HepG2 (cell line): Measurements from ENCODE around the gene MEX3A. TPM values are rescaled to one million over a fixed set of nuclear protein-coding genes. Genes with fewer than 3 reads are reported as not detected.

ENCODE experiments used
- ATAC-seq: fragments of 200-7000 bp; cut with Tn5 transposase; 3 replicates; pipeline ENCODE4 v1.9.1; 2020; ENCODE audit warnings: mild to moderate bottlenecking, moderate library complexity
- BruUV-seq: library from RNA; stranded (reverse); fragments of 400-500 nt; replicated peaks from 2 replicates; lab custom pipeline; 2021; lab: Mats Ljungman, UMichigan
- CTCF ChIA-PET: fragments of 300-600 bp; formaldehyde crosslinking; extraction: SDS; loops from one replicate; lab custom pipeline; 2021; ENCODE audit warnings: low total read pairs, inconsistent platforms, low intra/inter-chr PET ratio; lab: Yijun Ruan, JAX
- POLR2A ChIA-PET: fragments of 350-600 bp; sonication (Branson Sonifier 250); formaldehyde crosslinking; loops from one replicate; lab custom pipeline; 2020; ENCODE audit warnings: antibody characterized with exemption, inconsistent platforms; lab: Yijun Ruan, JAX
- DNase-seq: peaks from one replicate; pipeline ENCODE4 v3.0.0-alpha.2; 2015; ENCODE audit warnings: low spot score
- FAIRE-seq: peaks from 3 replicates; lab custom pipeline; 2011; peaks lifted over from hg19 to GRCh38; lab: Jason Lieb, UNC
- H2AFZ ChIP-seq: one replicate; pipeline ENCODE4 v1.6.1; 2011; ENCODE audit warnings: low read length, inconsistent platforms
- H3K27ac ChIP-seq: fragments of 300-600 bp; 3 replicates; pipeline ENCODE4 v1.8.0; 2011; ENCODE audit warnings: mixed run types, mild to moderate bottlenecking, mixed read lengths, low read length, inconsistent platforms; ENCODE audit not compliant: insufficient read depth; ENCODE audit errors: extremely low read length
- H3K27me3 ChIP-seq, 2 experiments: fragments of 200-600 bp in 1 of 2; 2 replicates in 1 of 2; 3 replicates in 1 of 2; pipeline versions ENCODE4 v1.6.0 to v1.8.0; 2011; ENCODE audit warnings: low read length in 2 of 2, mild to moderate bottlenecking in 2 of 2, moderate library complexity in 2 of 2, inconsistent platforms in 1 of 2; ENCODE audit not compliant: insufficient read depth in 2 of 2, control insufficient read depth in 1 of 2
- H3K36me3 ChIP-seq, 2 experiments: fragments of 200-600 bp in 1 of 2; replicated peaks in 1 of 2; 2 replicates in 1 of 2; 3 replicates in 1 of 2; pipeline versions ENCODE4 v1.5.1 to v1.8.0; 2011; ENCODE audit warnings: low read length in 2 of 2, inconsistent platforms in 1 of 2; ENCODE audit not compliant: insufficient read depth in 2 of 2, control insufficient read depth in 1 of 2
- H3K4me1 ChIP-seq: 2 replicates; pipeline ENCODE4 v1.5.1; 2012; ENCODE audit warnings: low read length, inconsistent platforms; ENCODE audit not compliant: insufficient read depth
- H3K4me2 ChIP-seq: 2 replicates; pipeline ENCODE4 v1.6.0; 2011; ENCODE audit warnings: low read depth, low read length, inconsistent platforms
- H3K4me3 ChIP-seq, 3 experiments: fragments of 200-600 bp in 1 of 3; sonication (generic), shearing (Covaris generic) in 1 of 3; replicated peaks in 1 of 3; 2 replicates each; pipeline ENCODE4 v1.5.1; 2011 to 2016; ENCODE audit warnings: low read length in 3 of 3, inconsistent platforms in 2 of 3, low read depth in 2 of 3, mild to moderate bottlenecking in 2 of 3, control low read depth in 1 of 3, mixed read lengths in 1 of 3; ENCODE audit not compliant: insufficient read depth in 1 of 3
- H3K79me2 ChIP-seq: one replicate; pipeline ENCODE4 v1.6.1; 2011; ENCODE audit warnings: low read length, inconsistent platforms; ENCODE audit not compliant: insufficient read depth
- H3K9ac ChIP-seq: 2 replicates; pipeline ENCODE4 v1.6.0; 2011; ENCODE audit warnings: mild to moderate bottlenecking, low read depth, low read length, inconsistent platforms; ENCODE audit not compliant: insufficient read depth
- H3K9me3 ChIP-seq: 2 replicates; pipeline ENCODE4 v1.5.1; 2012; ENCODE audit warnings: mild to moderate bottlenecking, low read length
- H4K20me1 ChIP-seq: 2 replicates; pipeline ENCODE4 v1.6.0; 2011; ENCODE audit warnings: inconsistent platforms, mild to moderate bottlenecking, low read length, moderate library complexity; ENCODE audit not compliant: insufficient read depth
- EED ChIP-seq: sonication (generic); formaldehyde crosslinking; IDR thresholded peaks from 2 replicates; pipeline ENCODE4 v1.5.0; 2020; ENCODE audit warnings: mild to moderate bottlenecking, missing genetic modification reagents
- HNF4A ChIP-seq: sonication (generic); formaldehyde crosslinking; IDR thresholded peaks from 2 replicates; pipeline ENCODE4 v1.4.0; 2020; ENCODE audit warnings: missing genetic modification reagents
- HNF4G ChIP-seq, 2 experiments: sonication (generic) in 1 of 2; formaldehyde crosslinking in 1 of 2; IDR thresholded peaks; 2 replicates each; pipeline versions ENCODE4 v1.4.0 to v1.6.1; 2011 to 2020; ENCODE audit warnings: borderline replicate concordance in 2 of 2, low read depth in 2 of 2, mild to moderate bottlenecking in 2 of 2, low read length in 1 of 2, missing genetic modification reagents in 1 of 2, moderate library complexity in 1 of 2
- JARID2 ChIP-seq: sonication (generic); formaldehyde crosslinking; IDR thresholded peaks from 2 replicates; pipeline ENCODE4 v1.8.1; 2023; ENCODE audit warnings: missing genetic modification reagents, inconsistent platforms; ENCODE audit not compliant: insufficient replicate concordance
- MAX ChIP-seq: IDR thresholded peaks from 2 replicates; pipeline ENCODE4 v1.6.1; 2012; ENCODE audit warnings: inconsistent platforms
- PAXIP1 ChIP-seq: sonication (generic); formaldehyde crosslinking; conservative IDR thresholded peaks from 2 replicates; pipeline ENCODE4 v1.4.0; 2020; ENCODE audit warnings: mild to moderate bottlenecking, missing genetic modification reagents, moderate library complexity
- RERE ChIP-seq: IDR thresholded peaks from 2 replicates; pipeline ENCODE4 v1.6.1; 2016; ENCODE audit warnings: low read depth, missing genetic modification reagents, missing compliant biosample characterization
- SP4 ChIP-seq: sonication (generic); formaldehyde crosslinking; IDR thresholded peaks from 2 replicates; pipeline ENCODE4 v1.8.1; 2023; ENCODE audit warnings: mild to moderate bottlenecking, missing genetic modification reagents
- TBP ChIP-seq: sonication (generic); formaldehyde crosslinking; IDR thresholded peaks from 2 replicates; pipeline ENCODE4 v1.5.0; 2020; ENCODE audit warnings: missing genetic modification reagents
- TCF7 ChIP-seq: sonication (generic); IDR thresholded peaks from 2 replicates; pipeline ENCODE4 v1.6.1; 2016; ENCODE audit warnings: antibody characterized with exemption, low read depth
- ZNF512 ChIP-seq: sonication (generic); formaldehyde crosslinking; IDR thresholded peaks from 2 replicates; pipeline ENCODE4 v1.4.0; 2020; ENCODE audit warnings: mild to moderate bottlenecking, missing genetic modification reagents
- ZNF547 ChIP-seq: sonication (generic); formaldehyde crosslinking; IDR thresholded peaks from 2 replicates; pipeline ENCODE4 v1.5.1; 2020; ENCODE audit warnings: mild to moderate bottlenecking, missing genetic modification reagents
- ZNF777 ChIP-seq: sonication (generic); formaldehyde crosslinking; IDR thresholded peaks from 2 replicates; pipeline ENCODE4 v1.4.0; 2020; ENCODE audit warnings: missing genetic modification reagents
- WGBS: methylation state at CpG from one replicate; pipeline ENCODE4 v1.1.6; 2017; ENCODE audit warnings: low lambda C conversion rate; 5-methylcytosine and 5-hydroxymethylcytosine counted together
- in situ Hi-C: cut with HindIII; loops from 2 replicates; pipeline ENCODE4 v1.10.0; 2017; ENCODE audit warnings: low pct_unique_long_range_greater_than_20kb; ENCODE audit not compliant: extremely low pct_ligation_motif_present
- intact Hi-C: fragments of 100-400 bp; cut with micrococcal nuclease; formaldehyde crosslinking; loops from one replicate; pipeline ENCODE4 v1.10.0; 2022; ENCODE audit not compliant: unreplicated experiment
- polyA plus RNA-seq, 8 experiments: library from polyadenylated mRNA; depleted of rRNA in 3 of 8; stranded (reverse) in 7 of 8; unstranded in 1 of 8; fragments of >200 nt; fragmentation: Illumina TruSeq in 4 of 8; extraction: Trizol in 4 of 8; gene quantifications; 2 replicates each; pipeline versions ENCODE4 v1.2.1 to v1.2.3, GENCODE V29; 2011 to 2016; ENCODE audit warnings: low read depth in 4 of 8, missing spikeins in 1 of 8, mixed read lengths in 1 of 8; ENCODE audit not compliant: insufficient read depth in 1 of 8
- total RNA-seq, 5 experiments: library from RNA; depleted of rRNA; stranded (reverse); fragments of >200 nt; fragmentation: Illumina TruSeq; extraction: Trizol; gene quantifications; 2 replicates each; pipeline ENCODE4 v1.2.3, GENCODE V29; 2016; ENCODE audit warnings: low read depth in 1 of 5

MEX3A gene
- total and polyA plus RNA-seq, 2 of the 13 experiments (the other 11 are each of a cell fraction or from before 2014, with no cell fraction given), result 7.6 to 9.1 TPM

- H3K79me2 ChIP-seq, result peaks cover 10% of the 10 kb centered on the region
- POLR2A ChIA-PET, result no interaction called here
Measured at GRCh38 chr1:156024801-156025200, 57.5 kb downstream of the MEX3A start.

More at GRCh38 chr1:156024801-156025200, 57.5 kb downstream of the MEX3A start:
- WGBS, result 20% methylated on average over 5 of the region's 5 CpGs
- intact Hi-C loops, result no loop called here
- DNase-seq, result no peak
- Histone ChIP-seq H3K9ac (no peak overlapping the region), H3K9me3 (no peaks in the 10 kb centered on the region)
- ATAC-seq, result no peak
- TF ChIP-seq TCF7, result no peak
- TF ChIP-seq RERE (CRISPR knock-in tag), result no peak
- 0 out of 2 replicates have a peak, but pooled peaks have one; percentile 31 for TF ChIP-seq SP4 (CRISPR knock-in tag)
- TF ChIP-seq HNF4G (IDR thresholded peaks at IDR 0.05; ENCODE audit: borderline replicate concordance, low read depth, low read length), result 0 out of 2 replicates have a peak, but pooled peaks have one; percentile 10
- TF ChIP-seq HNF4G (CRISPR knock-in tag; IDR thresholded peaks at IDR 0.05; ENCODE audit: borderline replicate concordance, low read depth), result no peak
- TF ChIP-seq HNF4A (CRISPR knock-in tag), result peak; percentile 40; the same call in 1 of the 2 replicates
- TF ChIP-seq JARID2 (CRISPR knock-in tag), result no peak
- TF ChIP-seq ZNF547 (CRISPR knock-in tag), result 0 out of 2 replicates have a peak, but pooled peaks have one; percentile 7
- TF ChIP-seq EED (CRISPR knock-in tag), result no peak
- TF ChIP-seq ZNF512 (CRISPR knock-in tag), result no peak
- TF ChIP-seq ZNF777, result no peak
- TF ChIP-seq MAX, result peak; percentile 49; the same call in 1 of the 2 replicates
- TF ChIP-seq TBP (CRISPR knock-in tag), result no peak
- peak; percentile 50 for TF ChIP-seq PAXIP1 (CRISPR knock-in tag)
- TF ChIP-seq, all 625 proteins: peak for 6
- Histone ChIP-seq H4K20me1 (0 out of 2 replicates have a peak, but pooled peaks cover 2% of the 10 kb centered on the region), H3K4me1 (peaks cover 31% of the 10 kb centered on the region), H3K4me2 (peak overlapping the region; percentile 63), H2AFZ (peak overlapping the region; percentile 81), H3K4me3 (peak overlapping the region in 1 of 3 experiments; percentile 32; a peak in 2 of 6 replicates), H3K27ac (peak overlapping the region; percentile 40), H3K27me3 (no peaks in the 10 kb centered on the region; a peak in 1 of 5 replicates), H3K36me3 (no peaks in the 10 kb centered on the region)
- in situ Hi-C loops, result no loop called here
- no TSS peak for BruUV-seq
- FAIRE-seq, result no peak
- CTCF ChIA-PET, result interaction anchor here (1.7 kb wide), 1 partner anchor 42 kb away, joined by 11 read pairs; no protein-coding TSS in a partner anchor
